H9 (cell line): ENCODE results near the gene NT5C3A. TPM values are rescaled to one million over a fixed set of nuclear protein-coding genes. Genes with fewer than 3 reads are reported as not detected.
"Not testable (repeated sequence)": the region's sequence is repeated elsewhere in the genome, so short reads cannot be mapped to it uniquely, and the experiment has no call there.

Source experiments
- DNase-seq: peaks from one replicate; pipeline ENCODE4 v3.0.0-alpha.2; 2017
- H2AFZ ChIP-seq: one replicate; pipeline ENCODE4 v1.6.1; 2013; ENCODE audit warnings: mild to moderate bottlenecking, low read length, control low read depth, moderate library complexity
- H2AK5ac ChIP-seq: 2 replicates; pipeline ENCODE4 v1.6.1; 2013; ENCODE audit warnings: low read length, control low read depth, mixed read lengths; ENCODE audit not compliant: insufficient read length
- H2BK120ac ChIP-seq: one replicate; pipeline ENCODE4 v1.6.1; 2013; ENCODE audit warnings: low read depth, mild to moderate bottlenecking, low read length, control low read depth, inconsistent platforms; ENCODE audit not compliant: poor library complexity, severe bottlenecking
- H2BK12ac ChIP-seq: 2 replicates; pipeline ENCODE4 v1.6.1; 2013; ENCODE audit warnings: low read length, control low read depth, mixed read lengths, low read depth; ENCODE audit not compliant: insufficient read length
- H2BK15ac ChIP-seq: 2 replicates; pipeline ENCODE4 v1.6.1; 2013; ENCODE audit warnings: low read depth, low read length, control low read depth
- H2BK20ac ChIP-seq: one replicate; pipeline ENCODE4 v1.6.1; 2013; ENCODE audit warnings: low read depth, mild to moderate bottlenecking, low read length, control low read depth, inconsistent platforms; ENCODE audit not compliant: poor library complexity, severe bottlenecking
- H2BK5ac ChIP-seq: 2 replicates; pipeline ENCODE4 v1.6.1; 2013; ENCODE audit warnings: low read length, control low read depth, mixed read lengths; ENCODE audit not compliant: insufficient read length
- H3K14ac ChIP-seq: 2 replicates; pipeline ENCODE4 v1.6.1; 2013; ENCODE audit warnings: low read length, control low read depth; ENCODE audit not compliant: insufficient read depth
- H3K18ac ChIP-seq: 2 replicates; pipeline ENCODE4 v1.6.1; 2013; ENCODE audit warnings: low read depth, mild to moderate bottlenecking, mixed read lengths, low read length, control low read depth; ENCODE audit not compliant: insufficient read length
- H3K23ac ChIP-seq: 2 replicates; pipeline ENCODE4 v1.6.1; 2013; ENCODE audit warnings: low read length, control low read depth, mixed read lengths, low read depth; ENCODE audit not compliant: insufficient read length
- H3K23me2 ChIP-seq: 2 replicates; pipeline ENCODE4 v1.6.1; 2013; ENCODE audit warnings: low read depth, mild to moderate bottlenecking, mixed read lengths, low read length, control low read depth; ENCODE audit not compliant: insufficient read length, poor library complexity, severe bottlenecking
- H3K27ac ChIP-seq: 2 replicates; pipeline ENCODE4 v1.5.1; 2013; ENCODE audit warnings: low read length, control low read depth, mixed read lengths, low read depth; ENCODE audit not compliant: insufficient read length
- H3K27me3 ChIP-seq: 2 replicates; pipeline ENCODE4 v1.6.1; 2013; ENCODE audit warnings: low read length, control low read depth, inconsistent platforms; ENCODE audit not compliant: insufficient read depth
- H3K4ac ChIP-seq: 2 replicates; pipeline ENCODE4 v1.6.1; 2013; ENCODE audit warnings: low read depth, mild to moderate bottlenecking, control low read depth, inconsistent platforms, low read length, moderate library complexity
- H3K4me1 ChIP-seq: 2 replicates; pipeline ENCODE4 v1.6.1; 2013; ENCODE audit warnings: low read length, control low read depth, inconsistent platforms; ENCODE audit not compliant: insufficient read depth
- H3K4me2 ChIP-seq: 2 replicates; pipeline ENCODE4 v1.6.1; 2013; ENCODE audit warnings: low read length, control low read depth, mixed read lengths; ENCODE audit not compliant: insufficient read length, insufficient read depth
- H3K56ac ChIP-seq: 2 replicates; pipeline ENCODE4 v1.6.1; 2013; ENCODE audit warnings: low read depth, mild to moderate bottlenecking, mixed read lengths, low read length, control low read depth; ENCODE audit not compliant: insufficient read length
- H3K79me1 ChIP-seq: 2 replicates; pipeline ENCODE4 v1.6.1; 2013; ENCODE audit warnings: low read depth, mild to moderate bottlenecking, moderate library complexity, low read length, control low read depth, inconsistent platforms; ENCODE audit not compliant: insufficient read depth, poor library complexity, severe bottlenecking
- H3K79me2 ChIP-seq: 2 replicates; pipeline ENCODE4 v1.6.1; 2013; ENCODE audit warnings: low read length, control low read depth, inconsistent platforms; ENCODE audit not compliant: insufficient read depth
- H3K9ac ChIP-seq: 2 replicates; pipeline ENCODE4 v1.6.1; 2013; ENCODE audit warnings: low read length, control low read depth, mixed read lengths; ENCODE audit not compliant: insufficient read length; ENCODE audit errors: extremely low read depth
- H3K9me3 ChIP-seq: one replicate; pipeline ENCODE4 v1.6.1; 2013; ENCODE audit warnings: low read depth, low read length, inconsistent platforms; ENCODE audit not compliant: control insufficient read depth
- H3T11ph ChIP-seq: one replicate; pipeline ENCODE4 v1.6.1; 2013; ENCODE audit warnings: mild to moderate bottlenecking, low read length, control low read depth, inconsistent platforms
- H4K20me1 ChIP-seq: one replicate; pipeline ENCODE4 v1.6.1; 2013; ENCODE audit not compliant: control insufficient read depth, insufficient read length, insufficient read depth
- H4K5ac ChIP-seq: 2 replicates; pipeline ENCODE4 v1.6.1; 2013; ENCODE audit warnings: low read depth, mild to moderate bottlenecking, mixed read lengths, low read length, control low read depth; ENCODE audit not compliant: insufficient read length
- H4K8ac ChIP-seq: replicated peaks from 2 replicates; pipeline ENCODE4 v1.6.1; 2013; ENCODE audit warnings: low read length, control low read depth, mixed read lengths, low read depth; ENCODE audit not compliant: insufficient read length
- H4K91ac ChIP-seq: 2 replicates; pipeline ENCODE4 v1.6.1; 2013; ENCODE audit warnings: low read depth, mild to moderate bottlenecking, moderate library complexity, mixed read lengths, low read length, control low read depth; ENCODE audit not compliant: insufficient read length
- H3K27ac Mint-ChIP-seq, 3 experiments: 2 replicates in 2 of 3; 3 replicates in 1 of 3; pipeline ENCODE4 v1.8.0; 2020 to 2021; ENCODE audit warnings: mixed read lengths in 3 of 3, mild to moderate bottlenecking in 1 of 3, moderate library complexity in 1 of 3
- H3K27me3 Mint-ChIP-seq: 2 replicates; pipeline ENCODE4 v1.8.0; 2021; ENCODE audit warnings: low read depth, mild to moderate bottlenecking, moderate library complexity, mixed read lengths
- H3K36me3 Mint-ChIP-seq, 3 experiments: 2 replicates in 2 of 3; 3 replicates in 1 of 3; pipeline ENCODE4 v1.8.0; 2020 to 2021; ENCODE audit warnings: low read depth in 3 of 3, mixed read lengths in 3 of 3; ENCODE audit not compliant: insufficient read depth in 1 of 3
- H3K4me1 Mint-ChIP-seq, 2 experiments: 2 replicates each; pipeline ENCODE4 v1.8.0; 2020; ENCODE audit warnings: mixed read lengths in 2 of 2
- H3K4me3 Mint-ChIP-seq, 2 experiments: 2 replicates in 1 of 2; 3 replicates in 1 of 2; pipeline ENCODE4 v1.8.0; 2020 to 2021; ENCODE audit warnings: mild to moderate bottlenecking in 2 of 2, mixed read lengths in 2 of 2, moderate library complexity in 1 of 2
- H3K9me3 Mint-ChIP-seq, 2 experiments: 2 replicates in 1 of 2; 3 replicates in 1 of 2; pipeline ENCODE4 v1.8.0; 2020; ENCODE audit warnings: mild to moderate bottlenecking in 2 of 2, mixed read lengths in 2 of 2, moderate library complexity in 1 of 2
- WGBS: extraction: QIAGEN DNeasy Blood & Tissue Kit; methylation state at CpG from one replicate; pipeline ENCODE4 v1.1.7; 2013; ENCODE audit warnings: missing lambda C conversion rate, low lambda C conversion rate, mixed read lengths; ENCODE audit not compliant: insufficient read length; ENCODE audit errors: extremely low coverage; 5-methylcytosine and 5-hydroxymethylcytosine counted together
- total RNA-seq: library from RNA; stranded (reverse); gene quantifications from 2 replicates; pipeline ENCODE4 v1.2.1, GENCODE V29; 2021

The NT5C3A gene
- total RNA-seq, 1 experiment from 2014 or later, result 22.1 TPM

DNA sequence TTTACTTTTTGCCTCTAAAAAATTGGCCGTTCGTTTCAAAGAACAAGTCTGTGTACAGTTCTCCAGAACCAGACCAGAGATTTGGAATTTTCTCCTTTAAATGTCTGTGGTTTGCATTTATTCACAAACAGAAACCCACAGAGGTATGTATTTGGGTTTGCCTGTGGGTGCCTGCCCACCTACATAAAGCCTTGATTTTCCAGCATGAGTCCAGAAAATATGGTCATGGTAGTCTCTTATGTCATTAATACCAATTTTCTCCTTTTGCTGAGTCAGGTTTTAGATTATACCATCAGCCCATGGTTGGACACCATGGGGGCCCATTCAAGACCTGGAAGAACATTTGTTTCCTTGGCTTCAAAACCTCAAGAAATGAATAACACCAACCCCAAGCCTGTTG, 82.7 kb downstream of the NT5C3A start:
- H3K14ac ChIP-seq, H2BK15ac ChIP-seq, H3K9ac ChIP-seq, H2BK12ac ChIP-seq, H2AK5ac ChIP-seq, H2BK5ac ChIP-seq, H2BK20ac ChIP-seq, H2AFZ ChIP-seq, H3K9me3 Mint-ChIP-seq, DNase-seq, H3K79me2 ChIP-seq, H3K27me3 Mint-ChIP-seq, H3K4me3 Mint-ChIP-seq, H3K23me2 ChIP-seq, H3T11ph ChIP-seq, H4K20me1 ChIP-seq, H3K27ac Mint-ChIP-seq, H3K4me2 ChIP-seq, H3K4me1 ChIP-seq, H3K79me1 ChIP-seq, H3K18ac ChIP-seq, H3K9me3 ChIP-seq, H2BK120ac ChIP-seq, H3K27ac ChIP-seq, H3K56ac ChIP-seq, H3K23ac ChIP-seq, H3K4ac ChIP-seq, H3K4me1 Mint-ChIP-seq, H3K36me3 Mint-ChIP-seq, H4K8ac ChIP-seq, H4K91ac ChIP-seq, H4K5ac ChIP-seq, H3K27me3 ChIP-seq: not testable (repeated sequence)
- no CpG with 5 or more reads among the region's 2 CpGs for WGBS

DNA sequence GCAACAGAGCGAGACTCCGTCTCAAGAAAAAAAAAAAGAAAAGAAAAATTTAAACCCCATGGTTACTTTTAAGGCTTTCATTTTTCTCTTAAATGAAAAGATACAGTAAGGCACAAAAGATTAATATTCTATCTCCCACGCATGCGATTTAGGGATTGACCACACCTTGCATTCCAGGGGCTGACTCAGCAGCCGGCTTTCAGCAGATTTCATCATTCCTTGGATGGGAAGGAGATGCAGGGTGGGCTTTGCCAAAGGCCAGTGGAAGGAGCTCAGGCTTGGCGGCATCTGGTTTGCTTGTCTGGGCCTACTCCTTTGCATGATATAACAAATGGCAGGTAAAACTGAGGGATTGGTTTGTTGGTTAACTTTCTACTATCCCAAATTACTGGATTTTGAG, 83.3 kb downstream of the NT5C3A start:
- not testable (repeated sequence) for DNase-seq, H4K20me1 ChIP-seq, H3K9me3 Mint-ChIP-seq, H3K56ac ChIP-seq, H3K4me2 ChIP-seq, H3K18ac ChIP-seq, H3K79me1 ChIP-seq, H3K9me3 ChIP-seq, H4K5ac ChIP-seq, H2BK12ac ChIP-seq, H3T11ph ChIP-seq, H3K4me1 ChIP-seq, H2BK15ac ChIP-seq, H2AFZ ChIP-seq, H2BK20ac ChIP-seq, H3K4me3 Mint-ChIP-seq, H3K9ac ChIP-seq, H3K27ac ChIP-seq, H3K36me3 Mint-ChIP-seq, H3K23me2 ChIP-seq, H2AK5ac ChIP-seq, H3K27ac Mint-ChIP-seq, H3K27me3 ChIP-seq, H3K79me2 ChIP-seq, H3K27me3 Mint-ChIP-seq, H3K23ac ChIP-seq, H4K91ac ChIP-seq, H3K14ac ChIP-seq, H4K8ac ChIP-seq, H2BK120ac ChIP-seq, H3K4ac ChIP-seq, H3K4me1 Mint-ChIP-seq, H2BK5ac ChIP-seq
- WGBS, result no CpG with 5 or more reads among the region's 6 CpGs
